HG03354 (cell line): ENCODE measurements around the gene RIF1.

Source experiments
- ATAC-seq: cut with Tn5 transposase; IDR thresholded peaks from one replicate; pipeline ENCODE4 v1.9.1; 2021; ENCODE audit warnings: mild to moderate bottlenecking; ENCODE audit not compliant: unreplicated experiment, poor library complexity, severe bottlenecking

Gene RIF1

GRCh38 chr2:151490276-151490675, 80.6 kb downstream of the RIF1 start:
- no peak for ATAC-seq

DNA sequence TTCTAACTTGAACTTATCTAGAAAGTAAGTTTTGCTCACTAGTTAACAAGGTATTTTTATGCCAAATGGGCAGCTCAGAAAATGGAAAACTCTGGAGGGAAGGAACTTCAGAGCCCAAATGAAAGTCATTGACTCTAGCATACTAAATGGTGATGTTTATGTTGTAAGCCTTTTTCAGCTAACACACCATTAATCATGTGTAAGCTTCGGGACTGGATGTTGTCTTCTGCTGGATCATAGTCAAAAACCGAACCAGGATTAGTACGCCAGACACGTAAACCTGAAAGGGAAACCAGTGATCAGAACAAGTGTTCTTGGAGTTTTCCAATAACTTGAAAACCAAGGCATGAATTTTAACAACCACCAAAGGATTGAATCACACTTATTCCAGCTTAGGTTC, 81.8 kb downstream of the RIF1 start:
- ATAC-seq = no peak

DNA sequence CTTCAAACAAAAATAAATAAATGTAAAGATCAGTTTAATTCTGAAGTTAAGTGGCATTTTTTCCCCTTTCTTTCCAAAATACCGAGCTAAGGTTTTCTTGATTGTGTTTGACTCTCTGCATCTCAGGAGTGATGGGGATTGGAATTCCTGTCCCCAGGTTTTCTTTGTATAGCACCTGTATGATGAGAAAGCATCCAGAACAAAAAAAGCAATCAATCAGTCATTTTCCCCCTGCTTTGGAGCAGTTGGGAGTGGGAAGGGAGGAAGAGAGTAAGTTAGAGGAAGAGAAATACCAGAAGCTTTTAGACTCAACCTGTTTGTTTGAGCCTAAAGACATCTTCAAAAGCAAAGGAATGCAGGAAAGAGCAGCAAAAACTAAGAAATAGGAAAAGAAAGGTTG, 88.5 kb downstream of the RIF1 start:
- ATAC-seq = no peak

GRCh38 chr2:151506170-151506569, 96.5 kb downstream of the RIF1 start:
- no peak for ATAC-seq

DNA sequence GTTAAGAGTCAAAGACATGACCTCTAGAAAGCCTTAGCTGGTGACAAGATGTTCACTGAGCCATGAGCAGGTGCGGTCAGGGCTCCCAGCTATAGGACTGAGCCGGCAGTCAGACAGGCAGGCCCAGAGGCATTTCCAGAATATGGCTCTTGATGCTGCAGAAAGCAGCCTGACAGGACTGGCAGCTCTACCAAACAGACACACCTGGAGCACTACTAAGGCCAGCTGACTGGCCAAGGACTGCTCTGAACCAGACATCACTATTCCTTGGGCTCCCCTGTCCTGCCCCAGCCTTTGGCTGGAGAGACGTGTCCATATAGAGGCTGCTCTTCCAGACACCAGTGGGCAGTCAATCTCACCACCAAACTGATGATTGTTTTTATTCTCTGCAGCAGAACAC, 98.8 kb downstream of the RIF1 start:
- ATAC-seq = no peak

GRCh38 chr2:151518802-151519201, 109.1 kb downstream of the RIF1 start:
- ATAC-seq = no peak

GRCh38 chr2:151520976-151521375, 111.3 kb downstream of the RIF1 start:
- no peak for ATAC-seq

- ATAC-seq = no peak
Measured at GRCh38 chr2:151522556-151522955, 112.9 kb downstream of the RIF1 start.

DNA sequence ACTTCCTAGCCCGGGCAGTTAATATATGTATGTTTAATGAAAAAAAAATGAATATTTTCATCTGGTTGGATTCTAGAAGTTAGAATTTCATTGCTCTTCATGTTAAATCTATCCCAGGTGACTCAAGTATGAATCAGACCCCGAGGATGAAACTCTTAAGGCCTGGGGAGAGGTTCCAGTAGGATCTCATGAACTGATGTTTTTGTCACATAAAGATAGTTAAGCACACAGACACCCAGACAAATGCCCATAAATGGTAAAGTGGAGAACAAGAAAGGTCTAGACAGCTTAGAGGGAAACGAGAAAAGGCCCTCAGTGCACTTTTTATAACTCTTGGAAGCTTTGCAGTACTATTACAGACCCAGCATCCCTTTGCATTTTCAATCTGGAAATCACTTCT, 114.1 kb downstream of the RIF1 start:
- ATAC-seq = no peak

DNA sequence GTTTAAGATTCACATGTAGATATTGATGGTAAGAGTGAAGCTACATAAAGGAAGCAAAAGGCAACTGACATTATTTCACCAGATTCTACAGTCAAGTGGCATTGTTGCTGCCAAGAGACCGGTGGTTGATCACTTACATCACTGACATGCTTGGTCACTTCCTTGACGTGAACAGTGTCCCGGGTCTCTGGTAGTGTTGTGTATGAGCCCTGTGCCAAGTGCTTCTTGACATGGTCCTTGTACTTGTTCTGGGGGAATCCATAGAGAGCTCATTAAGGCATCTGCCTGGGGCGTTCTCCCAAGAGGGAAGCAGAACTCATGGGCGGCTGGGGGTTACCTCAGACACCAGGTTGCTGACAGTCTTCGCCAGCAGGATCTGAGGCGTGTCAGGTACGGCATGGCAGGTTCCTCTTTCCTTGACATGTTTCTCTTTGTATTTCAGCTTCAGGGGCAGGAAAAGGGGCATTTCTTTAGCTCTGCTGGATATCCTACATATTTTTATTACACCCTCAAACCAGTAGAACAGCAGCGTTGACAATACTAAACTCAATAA, 116.2 kb downstream of the RIF1 start:
- no peak for ATAC-seq

- ATAC-seq = no peak
Measured at GRCh38 chr2:151526572-151527090, 116.9 kb downstream of the RIF1 start.
